Left kidney (tissue), 2 donors: ENCODE measurements around the gene PCSK6. TPM values are rescaled to one million over a fixed set of nuclear protein-coding genes. Genes with fewer than 3 reads are reported as not detected.

Experiments
- DNase-seq: peaks from one replicate; pipeline ENCODE4 v3.0.0-alpha.2; 2013
- polyA plus RNA-seq: library from polyadenylated mRNA; unstranded; fragments of 120-200 nt; gene quantifications from one replicate; pipeline ENCODE4 v1.2.1, GENCODE V29; 2013; ENCODE audit not compliant: insufficient read length

Gene PCSK6
- polyA plus RNA-seq, 1 donor, result 7.0 TPM

GRCh38 chr15:101326462-101327146 lies 162.9 kb downstream of the PCSK6 start:
- no peak for DNase-seq

GRCh38 chr15:101326026-101326315 lies 163.5 kb downstream of the PCSK6 start:
- no peak for DNase-seq

GRCh38 chr15:101325263-101326025 lies 164.1 kb downstream of the PCSK6 start:
- DNase-seq, result no peak

- DNase-seq, result no peak
Observed at GRCh38 chr15:101324524-101325177, 164.9 kb downstream of the PCSK6 start.

GRCh38 chr15:101323793-101324523 lies 165.5 kb downstream of the PCSK6 start:
- DNase-seq, result no peak

GRCh38 chr15:101322854-101323477 lies 166.5 kb downstream of the PCSK6 start:
- no peak for DNase-seq

GRCh38 chr15:101322016-101322695 lies 167.4 kb downstream of the PCSK6 start:
- no peak for DNase-seq

GRCh38 chr15:101320501-101321052 lies 168.9 kb downstream of the PCSK6 start:
- peak; percentile 34 for DNase-seq

GRCh38 chr15:101318839-101319238 lies 170.7 kb downstream of the PCSK6 start:
- DNase-seq, result no peak

GRCh38 chr15:101318147-101318819 lies 171.2 kb downstream of the PCSK6 start:
- no peak for DNase-seq

GRCh38 chr15:101317336-101317872 lies 172.1 kb downstream of the PCSK6 start:
- no peak for DNase-seq

- no peak for DNase-seq
Observed at GRCh38 chr15:101316529-101316928, 173.0 kb downstream of the PCSK6 start.

GRCh38 chr15:101315736-101316135 lies 173.8 kb downstream of the PCSK6 start:
- DNase-seq, result no peak

- DNase-seq, result no peak
Observed at GRCh38 chr15:101314336-101315125, 175.0 kb downstream of the PCSK6 start.

GRCh38 chr15:101313041-101313761 lies 176.3 kb downstream of the PCSK6 start:
- DNase-seq, result no peak

- no peak for DNase-seq
Observed at GRCh38 chr15:101310508-101310907, 179.0 kb downstream of the PCSK6 start.

- no peak for DNase-seq
Observed at GRCh38 chr15:101310161-101310480, 179.4 kb downstream of the PCSK6 start.

- no peak for DNase-seq
Observed at GRCh38 chr15:101309436-101310160, 179.9 kb downstream of the PCSK6 start.
